GM23338 (cell line): ENCODE results near the gene CHST12. TPM values are rescaled to one million over a fixed set of nuclear protein-coding genes. Genes with fewer than 3 reads are reported as not detected.

Experiments used
- ATAC-seq: fragments of 200-7000 bp; cut with Tn5 transposase; 3 replicates; pipeline ENCODE4 v1.9.1; 2020
- DNase-seq: peaks from one replicate; pipeline ENCODE4 v3.0.0-alpha.2; 2015; ENCODE audit warnings: low spot score
- H2AFZ ChIP-seq: fragments of 200-600 bp; sonication (generic); 2 replicates; pipeline ENCODE4 v1.8.0; 2016; ENCODE audit warnings: antibody characterized with exemption, mild to moderate bottlenecking, moderate library complexity
- H3F3A ChIP-seq: fragments of 200-600 bp; sonication (generic); replicated peaks from 2 replicates; pipeline ENCODE4 v1.8.0; 2017; ENCODE audit warnings: antibody characterized with exemption, mixed run types, low read depth
- H3K27ac ChIP-seq: fragments of 200-600 bp; sonication (generic); 2 replicates; pipeline ENCODE4 v1.6.1; 2016; ENCODE audit warnings: low read depth
- H3K27me3 ChIP-seq: fragments of 200-600 bp; sonication (generic); 2 replicates; pipeline ENCODE4 v1.8.0; 2016; ENCODE audit warnings: mild to moderate bottlenecking, mixed run types, moderate library complexity; ENCODE audit not compliant: insufficient read depth
- H3K36me3 ChIP-seq: fragments of 200-600 bp; sonication (generic); 2 replicates; pipeline ENCODE4 v1.8.0; 2016; ENCODE audit warnings: mild to moderate bottlenecking; ENCODE audit not compliant: insufficient read depth
- H3K4me1 ChIP-seq: fragments of 200-600 bp; sonication (generic); 2 replicates; pipeline ENCODE4 v1.8.0; 2016; ENCODE audit warnings: mild to moderate bottlenecking, moderate library complexity; ENCODE audit not compliant: insufficient read depth
- H3K4me2 ChIP-seq: fragments of 200-600 bp; sonication (generic); 2 replicates; pipeline ENCODE4 v1.7.1; 2017; ENCODE audit warnings: mixed run types
- H3K4me3 ChIP-seq: fragments of 200-600 bp; sonication (generic); 2 replicates; pipeline ENCODE4 v1.6.1; 2016; ENCODE audit warnings: mixed run types
- H3K79me2 ChIP-seq: fragments of 200-600 bp; sonication (generic); replicated peaks from 2 replicates; pipeline ENCODE4 v1.8.0; 2017; ENCODE audit warnings: mild to moderate bottlenecking; ENCODE audit not compliant: insufficient read depth
- H3K9me2 ChIP-seq: fragments of 200-600 bp; sonication (generic); 2 replicates; pipeline ENCODE4 v1.8.0; 2017; ENCODE audit not compliant: insufficient read depth
- H4K20me1 ChIP-seq: fragments of 200-600 bp; sonication (generic); replicated peaks from 2 replicates; pipeline ENCODE4 v1.8.0; 2017; ENCODE audit warnings: mild to moderate bottlenecking; ENCODE audit not compliant: insufficient read depth
- H3K27ac Mint-ChIP-seq: 2 replicates; pipeline ENCODE4 v1.8.0; 2020; ENCODE audit warnings: inconsistent platforms, mild to moderate bottlenecking, moderate library complexity, mixed read lengths
- H3K27me3 Mint-ChIP-seq: 3 replicates; pipeline ENCODE4 v1.8.0; 2022; ENCODE audit warnings: low read depth, mild to moderate bottlenecking, moderate library complexity, mixed read lengths, inconsistent platforms; ENCODE audit not compliant: insufficient read depth, poor library complexity
- H3K36me3 Mint-ChIP-seq: 3 replicates; pipeline ENCODE4 v1.8.0; 2021; ENCODE audit warnings: low read depth, mild to moderate bottlenecking, inconsistent platforms, moderate library complexity, mixed read lengths
- H3K4me1 Mint-ChIP-seq: 3 replicates; pipeline ENCODE4 v1.8.0; 2020; ENCODE audit warnings: mild to moderate bottlenecking, inconsistent platforms, mixed read lengths
- H3K4me3 Mint-ChIP-seq: 3 replicates; pipeline ENCODE4 v1.8.0; 2021; ENCODE audit warnings: moderate library complexity, mild to moderate bottlenecking, inconsistent platforms, mixed read lengths
- H3K9me3 Mint-ChIP-seq: 3 replicates; pipeline ENCODE4 v1.8.0; 2020; ENCODE audit warnings: moderate library complexity, mild to moderate bottlenecking, inconsistent platforms, mixed read lengths
- CREB1 ChIP-seq: fragments of 250-450 bp; sonication (Bioruptor Pico); IDR thresholded peaks from 2 replicates; pipeline ENCODE4 v1.5.0; 2020; ENCODE audit warnings: low read depth, mild to moderate bottlenecking, moderate library complexity
- ETS1 ChIP-seq: IDR thresholded peaks from 2 replicates; pipeline ENCODE4 v1.6.1; 2016; ENCODE audit warnings: antibody characterized with exemption
- EZH2 ChIP-seq: fragments of 200-600 bp; sonication (generic); IDR thresholded peaks from one replicate; pipeline ENCODE4 v1.8.0; 2017; ENCODE audit warnings: antibody characterized with exemption, mild to moderate bottlenecking, low read depth; ENCODE audit not compliant: unreplicated experiment
- EZH2phosphoT487 ChIP-seq: fragments of 200-600 bp; sonication (generic); IDR thresholded peaks from one replicate; pipeline ENCODE4 v1.8.1; 2018; ENCODE audit warnings: antibody characterized with exemption; ENCODE audit not compliant: unreplicated experiment
- NANOG ChIP-seq: IDR thresholded peaks from 2 replicates; pipeline ENCODE4 v1.6.1; 2016; ENCODE audit warnings: antibody characterized with exemption, borderline replicate concordance
- POLR2AphosphoS5 ChIP-seq: IDR thresholded peaks from 2 replicates; pipeline ENCODE4 v1.6.1; 2016; ENCODE audit warnings: antibody characterized with exemption, low read depth
- STAT1 ChIP-seq: IDR thresholded peaks from one replicate; pipeline ENCODE4 v1.6.1; 2016; ENCODE audit warnings: antibody characterized with exemption; ENCODE audit not compliant: unreplicated experiment
- ZNF114 ChIP-seq: fragments of 250-450 bp; sonication (Bioruptor Pico); IDR thresholded peaks from 2 replicates; pipeline ENCODE4 v1.5.0; 2020; ENCODE audit warnings: mild to moderate bottlenecking, moderate library complexity
- polyA plus RNA-seq: library from polyadenylated mRNA; unstranded; fragments of >200 nt; fragmentation: Nextera tagmentation; extraction: Ambion mirVana; gene quantifications from 2 replicates; pipeline ENCODE4 v1.2.1, GENCODE V29; 2016
- total RNA-seq: library from RNA; depleted of rRNA; stranded (reverse); fragments of >200 nt; shearing (Covaris generic); gene quantifications from 2 replicates; pipeline ENCODE4 v1.2.3, GENCODE V29; 2014
- TF ChIP-seq, protein P1 (sequence below): fragments of 250-450 bp; sonication (Bioruptor Pico); IDR thresholded peaks from 2 replicates; pipeline ENCODE4 v1.5.0; 2020; ENCODE audit warnings: mild to moderate bottlenecking, moderate library complexity
- TF ChIP-seq, protein P2 (sequence below), 2 experiments: fragments of 200-600 bp in 1 of 2; sonication (generic) in 1 of 2; conservative IDR thresholded peaks; 2 replicates each; pipeline versions ENCODE4 v1.5.1 to v1.6.1; 2016 to 2017; ENCODE audit warnings: antibody characterized with exemption in 2 of 2, low read depth in 2 of 2, mild to moderate bottlenecking in 2 of 2, moderate library complexity in 1 of 2

The CHST12 gene
- total and polyA plus RNA-seq, 2 experiments from 2014 or later = 10.1 to 14.6 TPM

DNA sequence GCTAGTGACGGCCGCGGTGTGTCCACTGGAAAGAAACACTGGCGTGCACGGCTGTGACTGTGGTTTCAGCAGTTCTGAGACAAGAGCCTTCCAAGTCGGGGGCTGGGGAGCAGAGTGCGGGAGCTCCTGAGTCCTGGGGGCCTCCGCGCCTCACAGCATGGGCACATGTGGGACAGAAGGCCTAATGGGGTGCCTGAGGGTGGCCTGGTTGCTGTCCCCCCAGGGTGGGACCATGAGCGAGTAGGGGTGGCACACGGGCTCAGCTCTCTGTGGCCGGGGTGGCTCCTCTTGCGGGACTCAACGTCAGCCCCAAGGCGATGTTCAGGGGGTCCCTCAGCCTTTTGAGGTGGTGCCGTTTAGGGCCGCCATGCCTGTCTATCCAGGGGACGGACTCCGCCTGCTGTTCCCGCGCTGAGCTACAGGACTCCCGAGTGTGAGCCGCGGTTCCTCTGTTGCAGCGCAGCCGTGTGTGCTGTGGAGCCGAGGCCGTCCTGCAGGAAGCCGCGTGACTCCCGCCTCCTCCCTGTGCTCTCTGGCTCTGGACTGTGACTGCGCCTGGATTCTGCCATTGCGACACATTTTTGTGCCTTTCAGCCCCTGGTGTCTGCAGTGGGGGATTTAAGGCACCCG is 23.5 kb upstream of the CHST12 start:
- H3K4me1 Mint-ChIP-seq = peaks cover 3% of the 10 kb centered on the region; the same call in 2 of the 3 replicates
- H3F3A ChIP-seq = peaks cover 22% of the 10 kb centered on the region
- H3K4me3 ChIP-seq = no peak overlapping the region
- H3K4me1 ChIP-seq = no peaks in the 10 kb centered on the region
- no peak overlapping the region for H2AFZ ChIP-seq
- peaks cover 66% of the 10 kb centered on the region for H3K36me3 Mint-ChIP-seq
- peaks cover 24% of the 10 kb centered on the region for H4K20me1 ChIP-seq
- H3K4me3 Mint-ChIP-seq = no peak overlapping the region
- H3K27ac ChIP-seq = no peak overlapping the region
- no peak overlapping the region for H3K4me2 ChIP-seq
- DNase-seq (no peak), ATAC-seq (no peak)
- TF ChIP-seq EZH2phosphoT487 (no peak), CREB1 (CRISPR knock-in tag) (no peak), STAT1 (no peak), NANOG (no peak), ETS1 (no peak), ZNF114 (CRISPR knock-in tag) (no peak), EZH2 (no peak), POLR2AphosphoS5 (no peak)
- TF ChIP-seq, protein P1, sequence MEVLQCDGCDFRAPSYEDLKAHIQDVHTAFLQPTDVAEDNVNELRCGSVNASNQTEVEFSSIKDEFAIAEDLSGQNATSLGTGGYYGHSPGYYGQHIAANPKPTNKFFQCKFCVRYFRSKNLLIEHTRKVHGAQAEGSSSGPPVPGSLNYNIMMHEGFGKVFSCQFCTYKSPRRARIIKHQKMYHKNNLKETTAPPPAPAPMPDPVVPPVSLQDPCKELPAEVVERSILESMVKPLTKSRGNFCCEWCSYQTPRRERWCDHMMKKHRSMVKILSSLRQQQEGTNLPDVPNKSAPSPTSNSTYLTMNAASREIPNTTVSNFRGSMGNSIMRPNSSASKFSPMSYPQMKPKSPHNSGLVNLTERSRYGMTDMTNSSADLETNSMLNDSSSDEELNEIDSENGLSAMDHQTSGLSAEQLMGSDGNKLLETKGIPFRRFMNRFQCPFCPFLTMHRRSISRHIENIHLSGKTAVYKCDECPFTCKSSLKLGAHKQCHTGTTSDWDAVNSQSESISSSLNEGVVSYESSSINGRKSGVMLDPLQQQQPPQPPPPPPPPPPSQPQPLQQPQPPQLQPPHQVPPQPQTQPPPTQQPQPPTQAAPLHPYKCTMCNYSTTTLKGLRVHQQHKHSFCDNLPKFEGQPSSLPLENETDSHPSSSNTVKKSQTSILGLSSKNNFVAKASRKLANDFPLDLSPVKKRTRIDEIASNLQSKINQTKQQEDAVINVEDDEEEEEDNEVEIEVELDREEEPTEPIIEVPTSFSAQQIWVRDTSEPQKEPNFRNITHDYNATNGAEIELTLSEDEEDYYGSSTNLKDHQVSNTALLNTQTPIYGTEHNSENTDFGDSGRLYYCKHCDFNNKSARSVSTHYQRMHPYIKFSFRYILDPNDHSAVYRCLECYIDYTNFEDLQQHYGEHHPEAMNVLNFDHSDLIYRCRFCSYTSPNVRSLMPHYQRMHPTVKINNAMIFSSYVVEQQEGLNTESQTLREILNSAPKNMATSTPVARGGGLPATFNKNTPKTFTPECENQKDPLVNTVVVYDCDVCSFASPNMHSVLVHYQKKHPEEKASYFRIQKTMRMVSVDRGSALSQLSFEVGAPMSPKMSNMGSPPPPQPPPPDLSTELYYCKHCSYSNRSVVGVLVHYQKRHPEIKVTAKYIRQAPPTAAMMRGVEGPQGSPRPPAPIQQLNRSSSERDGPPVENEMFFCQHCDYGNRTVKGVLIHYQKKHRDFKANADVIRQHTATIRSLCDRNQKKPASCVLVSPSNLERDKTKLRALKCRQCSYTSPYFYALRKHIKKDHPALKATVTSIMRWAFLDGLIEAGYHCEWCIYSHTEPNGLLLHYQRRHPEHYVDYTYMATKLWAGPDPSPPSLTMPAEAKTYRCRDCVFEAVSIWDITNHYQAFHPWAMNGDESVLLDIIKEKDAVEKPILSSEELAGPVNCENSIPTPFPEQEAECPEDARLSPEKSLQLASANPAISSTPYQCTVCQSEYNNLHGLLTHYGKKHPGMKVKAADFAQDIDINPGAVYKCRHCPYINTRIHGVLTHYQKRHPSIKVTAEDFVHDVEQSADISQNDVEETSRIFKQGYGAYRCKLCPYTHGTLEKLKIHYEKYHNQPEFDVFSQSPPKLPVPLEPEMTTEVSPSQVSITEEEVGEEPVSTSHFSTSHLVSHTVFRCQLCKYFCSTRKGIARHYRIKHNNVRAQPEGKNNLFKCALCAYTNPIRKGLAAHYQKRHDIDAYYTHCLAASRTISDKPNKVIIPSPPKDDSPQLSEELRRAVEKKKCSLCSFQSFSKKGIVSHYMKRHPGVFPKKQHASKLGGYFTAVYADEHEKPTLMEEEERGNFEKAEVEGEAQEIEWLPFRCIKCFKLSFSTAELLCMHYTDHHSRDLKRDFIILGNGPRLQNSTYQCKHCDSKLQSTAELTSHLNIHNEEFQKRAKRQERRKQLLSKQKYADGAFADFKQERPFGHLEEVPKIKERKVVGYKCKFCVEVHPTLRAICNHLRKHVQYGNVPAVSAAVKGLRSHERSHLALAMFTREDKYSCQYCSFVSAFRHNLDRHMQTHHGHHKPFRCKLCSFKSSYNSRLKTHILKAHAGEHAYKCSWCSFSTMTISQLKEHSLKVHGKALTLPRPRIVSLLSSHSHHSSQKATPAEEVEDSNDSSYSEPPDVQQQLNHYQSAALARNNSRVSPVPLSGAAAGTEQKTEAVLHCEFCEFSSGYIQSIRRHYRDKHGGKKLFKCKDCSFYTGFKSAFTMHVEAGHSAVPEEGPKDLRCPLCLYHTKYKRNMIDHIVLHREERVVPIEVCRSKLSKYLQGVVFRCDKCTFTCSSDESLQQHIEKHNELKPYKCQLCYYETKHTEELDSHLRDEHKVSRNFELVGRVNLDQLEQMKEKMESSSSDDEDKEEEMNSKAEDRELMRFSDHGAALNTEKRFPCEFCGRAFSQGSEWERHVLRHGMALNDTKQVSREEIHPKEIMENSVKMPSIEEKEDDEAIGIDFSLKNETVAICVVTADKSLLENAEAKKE = no peak
- TF ChIP-seq, protein P2, sequence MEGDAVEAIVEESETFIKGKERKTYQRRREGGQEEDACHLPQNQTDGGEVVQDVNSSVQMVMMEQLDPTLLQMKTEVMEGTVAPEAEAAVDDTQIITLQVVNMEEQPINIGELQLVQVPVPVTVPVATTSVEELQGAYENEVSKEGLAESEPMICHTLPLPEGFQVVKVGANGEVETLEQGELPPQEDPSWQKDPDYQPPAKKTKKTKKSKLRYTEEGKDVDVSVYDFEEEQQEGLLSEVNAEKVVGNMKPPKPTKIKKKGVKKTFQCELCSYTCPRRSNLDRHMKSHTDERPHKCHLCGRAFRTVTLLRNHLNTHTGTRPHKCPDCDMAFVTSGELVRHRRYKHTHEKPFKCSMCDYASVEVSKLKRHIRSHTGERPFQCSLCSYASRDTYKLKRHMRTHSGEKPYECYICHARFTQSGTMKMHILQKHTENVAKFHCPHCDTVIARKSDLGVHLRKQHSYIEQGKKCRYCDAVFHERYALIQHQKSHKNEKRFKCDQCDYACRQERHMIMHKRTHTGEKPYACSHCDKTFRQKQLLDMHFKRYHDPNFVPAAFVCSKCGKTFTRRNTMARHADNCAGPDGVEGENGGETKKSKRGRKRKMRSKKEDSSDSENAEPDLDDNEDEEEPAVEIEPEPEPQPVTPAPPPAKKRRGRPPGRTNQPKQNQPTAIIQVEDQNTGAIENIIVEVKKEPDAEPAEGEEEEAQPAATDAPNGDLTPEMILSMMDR (conservative IDR thresholded peaks at IDR 0.05; ENCODE audit: low read depth in 2 of 2) = no peak
- H3K27me3 ChIP-seq = no peaks in the 10 kb centered on the region
- H3K79me2 ChIP-seq = peaks cover 26% of the 10 kb centered on the region
- 0 out of 2 replicates have a peak overlapping the region, but pooled peaks have one; percentile 55 for H3K27ac Mint-ChIP-seq
- no peaks in the 10 kb centered on the region for H3K9me2 ChIP-seq
- H3K36me3 ChIP-seq = peaks cover 40% of the 10 kb centered on the region
- H3K9me3 Mint-ChIP-seq = no peaks in the 10 kb centered on the region
- H3K27me3 Mint-ChIP-seq = peaks cover 33% of the 10 kb centered on the region
